CD4-positive, alpha-beta T cell treated with Interleukin-15 for 1 hour (primary cell): Measurements from ENCODE around the gene PRR33.

ENCODE experiments used
- DNase-seq: peaks from one replicate; pipeline ENCODE4 v3.0.0-alpha.2; 2020

The PRR33 gene

GRCh38 chr11:1845561-1846452 lies 45.9 kb downstream of the PRR33 start:
- peak; percentile 39 for DNase-seq

GRCh38 chr11:1845095-1845429 lies 46.6 kb downstream of the PRR33 start:
- no peak for DNase-seq

DNA sequence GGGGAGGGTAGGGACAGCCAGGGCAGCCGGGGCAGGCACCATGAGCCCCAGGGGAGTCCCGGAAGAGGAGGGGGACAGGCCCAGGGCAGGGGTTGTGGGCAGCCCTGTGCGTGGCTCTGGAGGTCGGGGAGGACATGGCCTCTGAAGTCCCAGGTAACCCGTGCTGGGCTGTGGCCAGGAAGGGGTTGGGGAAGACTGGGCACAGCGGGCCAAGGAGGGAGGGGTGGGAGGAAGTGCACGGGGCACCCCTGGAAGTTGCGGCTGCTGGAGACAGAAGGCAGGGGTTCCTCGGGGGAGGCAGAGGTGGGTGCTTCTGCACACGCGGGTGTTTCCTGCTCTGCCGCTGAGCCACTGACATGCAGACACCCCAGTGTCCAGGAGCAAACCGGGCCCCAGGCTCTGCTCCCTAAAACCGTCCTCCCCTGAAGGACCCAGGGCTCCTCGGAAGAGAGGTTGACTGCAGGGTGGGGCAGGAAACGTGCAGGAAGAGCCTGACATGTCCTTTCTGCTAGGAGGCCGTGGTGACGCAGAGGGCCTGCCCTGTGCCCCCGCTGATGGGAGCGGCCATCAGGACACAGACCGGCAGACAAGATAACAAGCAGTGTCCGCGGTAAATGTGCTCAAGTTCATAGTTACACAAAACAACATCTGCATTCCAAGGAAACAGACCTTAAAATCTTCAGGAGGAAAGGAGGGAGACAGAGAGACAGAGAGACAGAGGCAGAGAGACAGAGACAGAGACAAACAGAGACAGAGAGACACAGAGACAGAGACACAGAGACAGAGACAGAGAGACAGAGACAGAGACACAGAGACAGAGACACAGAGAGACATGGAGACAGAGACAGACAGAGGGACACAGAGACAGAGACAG lies 47.2 kb downstream of the PRR33 start:
- DNase-seq, result peak; percentile 83

GRCh38 chr11:1843796-1844195 lies 47.9 kb downstream of the PRR33 start:
- DNase-seq, result no peak

GRCh38 chr11:1843098-1843473 lies 48.6 kb downstream of the PRR33 start:
- no peak for DNase-seq

- no peak for DNase-seq
These were observed 49.3 kb downstream of the PRR33 start for GRCh38 chr11:1842149-1843097.

DNA sequence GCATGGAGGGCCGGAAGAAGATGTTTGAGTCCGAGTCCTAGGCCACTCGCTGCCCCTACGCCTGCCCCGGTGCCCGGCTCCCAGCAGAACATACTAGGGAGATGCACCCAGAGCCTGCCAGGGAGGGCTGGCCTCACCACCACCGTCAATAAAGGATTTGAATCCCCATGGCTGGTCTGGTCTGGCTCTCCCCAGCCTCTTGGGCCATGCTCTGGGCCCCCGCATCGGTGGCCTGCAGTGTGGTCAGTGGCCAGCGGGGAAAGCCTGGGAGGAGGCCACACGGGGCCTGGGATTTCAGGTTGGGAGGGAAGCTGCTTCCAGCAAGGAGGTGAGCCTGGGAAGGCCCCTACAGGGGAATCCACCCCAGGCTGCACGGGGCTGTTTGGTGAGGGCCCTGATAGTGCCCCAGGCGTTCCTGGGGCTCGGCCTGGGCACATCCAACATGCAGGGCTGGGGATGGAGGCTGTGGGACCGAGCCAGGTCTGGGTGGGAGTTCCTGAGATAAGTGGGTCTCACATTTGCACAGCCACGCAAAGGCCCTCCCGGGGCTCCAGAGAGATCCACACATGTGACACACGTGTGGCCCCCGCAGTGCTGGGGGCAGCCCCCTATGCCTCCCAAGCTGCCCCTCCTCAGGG lies 50.1 kb downstream of the PRR33 start:
- DNase-seq, result no peak

- DNase-seq, result no peak
These were observed 50.8 kb downstream of the PRR33 start for GRCh38 chr11:1840780-1841480.

DNA sequence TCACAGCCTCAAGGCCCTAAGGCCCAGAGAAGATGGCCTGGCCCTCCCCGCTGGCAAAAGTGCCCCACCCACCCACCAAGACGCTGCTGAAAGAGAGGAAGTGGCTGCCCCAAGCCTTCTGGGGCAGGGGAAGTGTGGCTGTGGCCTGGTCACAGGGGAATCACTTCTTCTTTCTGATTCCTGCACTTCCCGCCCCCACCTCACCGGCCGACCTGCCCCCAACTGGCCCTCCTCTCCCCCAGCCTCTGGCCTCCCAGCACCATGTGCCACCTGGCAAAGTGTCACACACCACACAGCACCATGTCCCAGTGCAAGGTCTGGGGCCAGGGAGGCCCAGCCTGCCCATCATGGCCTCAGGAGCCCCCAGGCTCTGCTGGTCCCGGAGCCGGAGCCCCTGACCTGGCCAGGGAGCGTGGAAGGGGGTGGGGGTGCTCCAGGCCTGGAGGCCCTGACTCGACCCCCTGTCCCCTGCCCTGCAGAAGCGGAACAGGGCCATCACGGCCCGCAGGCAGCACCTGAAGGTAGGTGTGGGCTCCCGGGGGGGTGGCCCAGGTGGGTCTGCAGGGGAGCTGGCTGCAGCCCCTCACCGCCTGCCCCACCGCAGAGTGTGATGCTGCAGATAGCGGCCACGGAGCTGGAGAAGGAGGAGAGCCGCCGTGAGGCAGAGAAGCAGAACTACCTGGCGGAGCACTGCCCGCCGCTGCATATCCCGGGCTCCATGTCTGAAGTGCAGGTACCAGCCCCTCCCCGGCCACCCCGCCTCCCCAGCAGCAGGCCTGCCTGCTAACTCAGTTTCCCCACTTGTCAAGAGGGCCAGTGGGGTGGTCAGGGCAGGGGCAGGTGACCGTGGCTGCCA lies 51.5 kb downstream of the PRR33 start:
- DNase-seq, result peak; percentile 84

GRCh38 chr11:1839204-1839923 lies 52.3 kb downstream of the PRR33 start:
- DNase-seq, result no peak

DNA sequence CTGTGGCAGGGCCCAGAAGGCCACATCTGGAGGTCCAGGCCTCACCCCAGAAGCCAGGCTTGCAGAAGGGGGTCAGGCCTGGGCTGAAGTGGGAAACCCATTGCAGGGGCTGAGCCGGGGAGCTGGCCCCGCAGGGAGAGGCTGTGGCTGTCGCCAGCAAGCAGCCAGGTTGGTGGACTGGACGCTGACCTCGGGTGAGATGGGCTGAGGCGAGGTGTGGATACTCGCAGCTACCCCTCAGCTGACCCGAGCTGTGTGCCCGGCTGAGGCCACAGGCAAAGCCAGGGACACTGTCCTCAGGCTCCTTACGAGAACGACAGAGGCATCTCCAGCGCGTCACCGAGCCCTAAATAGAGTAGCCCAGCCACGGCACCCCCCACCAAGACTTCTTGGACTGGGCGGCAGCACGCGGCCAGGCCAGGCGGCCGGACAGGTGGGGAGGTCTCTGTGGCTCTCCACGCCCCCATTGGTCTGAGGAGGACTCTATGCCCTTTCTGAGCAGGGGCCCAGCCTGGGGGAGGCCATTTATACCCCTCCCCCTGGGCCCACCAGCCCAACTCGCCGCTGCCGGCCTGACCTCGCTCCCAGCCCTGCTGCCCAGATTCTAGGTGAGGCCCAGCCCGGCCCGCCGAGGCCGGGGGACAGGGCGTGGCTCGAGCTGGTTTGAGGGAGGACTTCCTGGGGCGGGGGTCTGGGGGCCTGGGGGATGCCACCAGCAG lies 53.1 kb downstream of the PRR33 start, which contains the start of gene TNNI2:
TSS of gene TNNI2 (plus strand) at position 556 of the 719 bp plus-strand sequence. CDS start 716 bp downstream, outside the sequence.
- DNase-seq, result no peak
